ENCODE results near the gene PAQR6. TPM values are rescaled to one million over a fixed set of nuclear protein-coding genes. Genes with fewer than 3 reads are reported as not detected.

PAQR6 gene
- total RNA-seq, 1 experiment from 2014 or later, result 7.2 TPM

- ATAC-seq, result no peak
- Histone ChIP-seq H3K9me3 (ENCODE audit: low read length) (no peaks in the 10 kb centered on the region), H3K27me3 (ENCODE audit: low read length) (no peaks in the 10 kb centered on the region), H2AFZ (ENCODE audit: low read length) (no peak overlapping the region), H3F3A (ENCODE audit: low read length, unreplicated experiment) (peaks cover 9% of the 10 kb centered on the region), H3K9ac (ENCODE audit: low read length) (no peak overlapping the region), H3K4me2 (ENCODE audit: low read length) (no peak overlapping the region), H3K79me2 (ENCODE audit: low read length) (peaks cover 3% of the 10 kb centered on the region; the same call in 1 of the 2 replicates), H4K20me1 (ENCODE audit: low read length) (0 out of 2 replicates have a peak, but pooled peaks cover 4% of the 10 kb centered on the region), H3K27ac (ENCODE audit: low read length) (no peak overlapping the region), H3K9me2 (replicated peaks; ENCODE audit: low read length) (no peaks in the 10 kb centered on the region), H3K4me3 (ENCODE audit: low read length) (no peak overlapping the region), H3K36me3 (ENCODE audit: low read depth, low read length) (peaks cover 66% of the 10 kb centered on the region), H3K4me1 (ENCODE audit: insufficient read depth, low read length) (peaks cover 20% of the 10 kb centered on the region)
- ChIA-PET CTCF (no interaction called here), POLR2A (ENCODE audit: unreplicated experiment) (no interaction called here)
- TF ChIP-seq CTCF (conservative IDR thresholded peaks at IDR 0.05; ENCODE audit: low read depth, low read length), result no peak
- TF ChIP-seq EZH2 (IDR thresholded peaks at IDR 0.05; ENCODE audit: low read length, unreplicated experiment), result no peak
- no peak for TF ChIP-seq EZH2phosphoT487 (IDR thresholded peaks at IDR 0.05; ENCODE audit: borderline replicate concordance, low read length)
- intact Hi-C loops (cut with micrococcal nuclease), result no loop called here
- no peak for DNase-seq
- BruUV-seq (replicated peaks), result no TSS peak
Measured at GRCh38 chr1:156258859-156259258, 11.0 kb upstream of the PAQR6 start.

DNA sequence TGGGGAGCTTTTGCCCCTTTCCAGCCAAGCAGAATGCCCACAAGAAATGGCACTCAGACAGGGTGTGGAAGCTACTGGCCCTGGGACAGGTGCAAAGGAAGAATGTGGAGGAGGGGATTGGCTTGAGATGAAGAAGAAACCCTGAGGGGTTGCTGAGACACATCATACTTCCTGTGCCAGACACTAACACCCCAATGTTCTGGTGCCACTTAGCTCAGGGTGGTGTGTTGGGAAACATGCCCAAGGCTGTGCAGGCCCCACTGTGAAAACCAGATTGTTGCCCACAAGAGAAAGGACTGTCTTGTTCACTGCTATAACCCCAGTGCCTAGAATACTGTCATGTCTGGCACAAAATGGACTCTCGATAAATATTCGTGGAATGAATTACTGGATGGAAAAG, 9.9 kb upstream of the PAQR6 start:
- no peak overlapping the region for H3K4me2 ChIP-seq (ENCODE audit: low read length)
- no peaks in the 10 kb centered on the region for H3K9me2 ChIP-seq (replicated peaks; ENCODE audit: low read length)
- H4K20me1 ChIP-seq (ENCODE audit: low read length), result 0 out of 2 replicates have a peak, but pooled peaks cover under 1% of the 10 kb centered on the region
- DNase-seq (no peak), ATAC-seq (no peak)
- peaks cover 3% of the 10 kb centered on the region; the same call in 1 of the 2 replicates for H3K79me2 ChIP-seq (ENCODE audit: low read length)
- intact Hi-C loops (cut with micrococcal nuclease), result no loop called here
- no peaks in the 10 kb centered on the region for H3K9me3 ChIP-seq (ENCODE audit: low read length)
- ChIA-PET POLR2A (ENCODE audit: unreplicated experiment) (no interaction called here), CTCF (no interaction called here)
- no peak overlapping the region for H3K27ac ChIP-seq (ENCODE audit: low read length)
- H3F3A ChIP-seq (ENCODE audit: low read length, unreplicated experiment), result peaks cover 2% of the 10 kb centered on the region
- BruUV-seq (replicated peaks), result no TSS peak
- H3K4me1 ChIP-seq (ENCODE audit: insufficient read depth, low read length), result peaks cover 9% of the 10 kb centered on the region
- H3K4me3 ChIP-seq (ENCODE audit: low read length), result no peak overlapping the region
- no peak overlapping the region for H2AFZ ChIP-seq (ENCODE audit: low read length)
- peaks cover 74% of the 10 kb centered on the region for H3K36me3 ChIP-seq (ENCODE audit: low read depth, low read length)
- no peak for TF ChIP-seq EZH2phosphoT487 (IDR thresholded peaks at IDR 0.05; ENCODE audit: borderline replicate concordance, low read length)
- no peak for TF ChIP-seq EZH2 (IDR thresholded peaks at IDR 0.05; ENCODE audit: low read length, unreplicated experiment)
- TF ChIP-seq CTCF (conservative IDR thresholded peaks at IDR 0.05; ENCODE audit: low read depth, low read length), result no peak
- H3K27me3 ChIP-seq (ENCODE audit: low read length), result no peaks in the 10 kb centered on the region
- H3K9ac ChIP-seq (ENCODE audit: low read length), result no peak overlapping the region

DNA sequence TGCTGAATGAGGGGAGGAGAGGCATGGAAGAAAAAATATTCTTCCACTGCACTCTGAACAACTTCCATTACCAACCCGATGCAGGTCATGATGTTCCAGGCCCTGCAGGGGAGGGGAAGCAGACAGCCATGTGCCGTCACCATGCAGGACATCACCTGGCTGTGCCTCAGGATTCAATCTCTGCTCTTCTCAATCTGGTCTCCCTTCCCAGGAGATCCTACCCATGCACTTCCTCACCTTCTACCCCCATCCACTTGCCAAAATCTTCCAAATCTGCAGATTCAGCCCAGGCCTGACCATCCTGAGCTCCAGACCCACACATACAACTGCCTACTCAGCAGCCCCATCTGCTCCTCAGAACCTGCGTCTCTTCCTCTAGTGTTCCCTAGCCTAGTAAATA, 5.8 kb upstream of the PAQR6 start:
- no peak overlapping the region for H3K27ac ChIP-seq (ENCODE audit: low read length)
- no peak overlapping the region for H2AFZ ChIP-seq (ENCODE audit: low read length)
- H3K4me3 ChIP-seq (ENCODE audit: low read length), result no peak overlapping the region
- TF ChIP-seq EZH2 (IDR thresholded peaks at IDR 0.05; ENCODE audit: low read length, unreplicated experiment), result no peak
- no peak for TF ChIP-seq EZH2phosphoT487 (IDR thresholded peaks at IDR 0.05; ENCODE audit: borderline replicate concordance, low read length)
- no peak for TF ChIP-seq CTCF (conservative IDR thresholded peaks at IDR 0.05; ENCODE audit: low read depth, low read length)
- intact Hi-C loops (cut with micrococcal nuclease), result no loop called here
- ATAC-seq (no peak), DNase-seq (no peak)
- H3K4me2 ChIP-seq (ENCODE audit: low read length), result no peak overlapping the region
- H3K36me3 ChIP-seq (ENCODE audit: low read depth, low read length), result peaks cover 78% of the 10 kb centered on the region
- H3K9ac ChIP-seq (ENCODE audit: low read length), result no peak overlapping the region
- no peaks in the 10 kb centered on the region for H3K79me2 ChIP-seq (ENCODE audit: low read length)
- POLR2A ChIA-PET (ENCODE audit: unreplicated experiment), result no interaction called here
- no peaks in the 10 kb centered on the region for H3K4me1 ChIP-seq (ENCODE audit: insufficient read depth, low read length)
- BruUV-seq (replicated peaks), result no TSS peak
- no peaks in the 10 kb centered on the region for H3K27me3 ChIP-seq (ENCODE audit: low read length)
- CTCF ChIA-PET, result no interaction called here
- peaks cover 3% of the 10 kb centered on the region for H3F3A ChIP-seq (ENCODE audit: low read length, unreplicated experiment)
- H3K9me2 ChIP-seq (replicated peaks; ENCODE audit: low read length), result no peaks in the 10 kb centered on the region
- no peaks in the 10 kb centered on the region for H4K20me1 ChIP-seq (ENCODE audit: low read length)
- H3K9me3 ChIP-seq (ENCODE audit: low read length), result no peaks in the 10 kb centered on the region

Data from PC-3 (cell line).